ENCODE measurements around the gene AFAP1.

The AFAP1 gene

DNA sequence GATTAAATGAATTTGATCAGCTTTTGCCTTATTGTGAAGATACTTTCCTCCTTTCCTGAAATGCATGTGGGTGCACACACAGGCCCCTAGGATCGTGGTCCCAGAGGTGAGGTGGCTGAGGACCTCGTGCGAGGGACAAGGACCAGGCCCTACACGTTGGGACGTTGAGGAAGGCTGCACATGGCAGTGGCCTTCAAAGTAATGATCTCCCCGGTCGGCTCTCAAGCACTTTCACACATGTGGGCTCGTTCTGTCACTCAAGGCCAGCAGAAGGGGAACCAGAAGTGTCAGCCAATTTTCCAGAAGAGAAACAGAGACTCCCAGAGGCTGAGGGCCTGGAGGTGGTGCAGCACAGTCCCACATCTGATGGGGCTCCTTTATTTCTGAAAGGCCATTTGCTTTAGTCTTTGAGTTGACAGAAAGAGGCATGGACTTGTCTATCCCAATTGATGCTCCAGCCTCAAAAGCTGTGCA is 196.8 kb downstream of the AFAP1 start:
- TF ChIP-seq, protein P1, sequence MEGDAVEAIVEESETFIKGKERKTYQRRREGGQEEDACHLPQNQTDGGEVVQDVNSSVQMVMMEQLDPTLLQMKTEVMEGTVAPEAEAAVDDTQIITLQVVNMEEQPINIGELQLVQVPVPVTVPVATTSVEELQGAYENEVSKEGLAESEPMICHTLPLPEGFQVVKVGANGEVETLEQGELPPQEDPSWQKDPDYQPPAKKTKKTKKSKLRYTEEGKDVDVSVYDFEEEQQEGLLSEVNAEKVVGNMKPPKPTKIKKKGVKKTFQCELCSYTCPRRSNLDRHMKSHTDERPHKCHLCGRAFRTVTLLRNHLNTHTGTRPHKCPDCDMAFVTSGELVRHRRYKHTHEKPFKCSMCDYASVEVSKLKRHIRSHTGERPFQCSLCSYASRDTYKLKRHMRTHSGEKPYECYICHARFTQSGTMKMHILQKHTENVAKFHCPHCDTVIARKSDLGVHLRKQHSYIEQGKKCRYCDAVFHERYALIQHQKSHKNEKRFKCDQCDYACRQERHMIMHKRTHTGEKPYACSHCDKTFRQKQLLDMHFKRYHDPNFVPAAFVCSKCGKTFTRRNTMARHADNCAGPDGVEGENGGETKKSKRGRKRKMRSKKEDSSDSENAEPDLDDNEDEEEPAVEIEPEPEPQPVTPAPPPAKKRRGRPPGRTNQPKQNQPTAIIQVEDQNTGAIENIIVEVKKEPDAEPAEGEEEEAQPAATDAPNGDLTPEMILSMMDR (IDR thresholded peaks at IDR 0.05; ENCODE audit: low read depth, low read length) = no peak
- DNase-seq = no peak
- no peaks in the 10 kb centered on the region for H3K4me1 ChIP-seq
- H3K4me3 ChIP-seq (ENCODE audit: low read depth, low read length) = no peak overlapping the region
- H3K9me3 ChIP-seq = no peaks in the 10 kb centered on the region
- H3K36me3 ChIP-seq = no peaks in the 10 kb centered on the region
- no peaks in the 10 kb centered on the region for H3K27me3 ChIP-seq

DNA sequence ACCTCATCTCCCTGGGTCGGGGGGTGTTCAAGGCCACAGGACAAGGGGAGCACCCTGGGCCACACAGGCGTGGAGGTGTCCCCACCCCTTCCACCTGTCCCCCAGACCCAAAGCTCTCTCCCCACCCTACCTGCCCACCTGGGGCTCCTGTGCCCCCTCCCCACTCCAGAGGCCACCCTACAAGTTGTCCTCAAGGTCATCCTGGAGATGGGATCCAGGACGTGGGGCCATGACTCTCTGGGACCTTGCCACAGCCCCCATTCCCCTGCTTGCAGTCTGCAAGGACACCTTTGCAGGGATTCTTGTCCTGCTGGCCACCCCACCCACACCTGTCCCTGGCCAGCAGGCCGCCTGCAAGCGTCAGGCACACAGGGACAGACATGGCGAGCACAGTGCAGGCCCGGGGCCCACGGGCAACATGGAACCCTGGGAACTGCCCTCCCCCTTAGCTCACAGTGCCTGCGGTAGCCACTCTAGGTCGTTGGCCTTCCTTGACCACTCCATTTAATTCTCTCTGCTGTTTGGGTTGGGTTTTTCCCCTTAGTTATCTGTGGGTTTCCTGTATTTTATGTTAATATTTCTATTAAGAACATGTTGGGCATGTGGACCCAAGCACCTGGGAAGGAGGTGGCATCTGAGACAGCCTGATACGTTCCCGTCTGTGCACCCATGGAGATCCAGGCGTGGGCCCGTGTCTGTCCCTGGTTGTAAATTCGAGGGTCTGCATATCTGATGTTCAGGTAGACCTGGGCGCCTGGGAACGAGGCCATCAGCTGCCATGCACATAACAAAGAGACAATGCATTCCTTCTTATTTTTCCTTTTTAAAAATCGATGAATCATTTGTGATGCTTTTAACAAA is 197.5 kb downstream of the AFAP1 start:
- Histone ChIP-seq H3K27me3 (no peaks in the 10 kb centered on the region), H3K36me3 (no peaks in the 10 kb centered on the region), H3K4me3 (ENCODE audit: low read depth, low read length) (no peak overlapping the region), H3K9me3 (no peaks in the 10 kb centered on the region), H3K4me1 (no peaks in the 10 kb centered on the region)
- TF ChIP-seq, protein P1 (IDR thresholded peaks at IDR 0.05; ENCODE audit: low read depth, low read length) = no peak
- DNase-seq = no peak

DNA sequence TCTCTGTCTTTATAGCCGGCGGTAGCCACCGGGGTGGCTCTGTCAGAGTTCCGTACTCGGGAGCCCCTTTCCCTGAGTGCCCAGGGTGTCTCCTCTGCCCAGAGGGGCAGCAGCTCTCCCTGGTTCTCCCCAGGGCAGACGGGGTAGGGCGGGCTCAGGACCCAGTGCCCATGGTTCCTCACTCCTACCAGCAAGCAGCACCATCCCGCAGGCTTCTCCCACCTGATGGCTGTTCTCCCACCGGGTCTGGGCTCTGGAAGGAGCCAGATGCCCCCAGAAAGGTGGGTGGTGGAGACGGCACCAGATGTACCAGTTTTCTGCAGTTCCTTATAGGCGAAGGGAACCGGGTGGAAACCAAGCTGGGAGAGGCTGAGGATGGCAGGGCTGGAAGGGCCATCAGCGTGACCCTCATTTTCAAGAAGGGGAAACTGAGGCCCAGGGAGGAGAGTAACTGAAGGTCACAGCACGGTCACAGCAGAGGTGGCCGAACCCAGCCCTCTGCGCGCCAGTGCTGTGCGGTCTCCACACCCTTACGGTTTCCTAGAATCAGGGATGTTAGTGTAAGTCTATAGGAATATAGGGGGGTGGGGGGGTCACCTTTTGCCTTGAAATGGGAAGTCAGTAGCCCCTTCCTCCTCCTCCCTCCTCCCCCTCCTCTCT is 198.7 kb downstream of the AFAP1 start:
- Histone ChIP-seq H3K9me3 (no peaks in the 10 kb centered on the region), H3K27me3 (no peaks in the 10 kb centered on the region), H3K4me1 (no peaks in the 10 kb centered on the region), H3K4me3 (ENCODE audit: low read depth, low read length) (no peak overlapping the region), H3K36me3 (no peaks in the 10 kb centered on the region)
- no peak for DNase-seq
- TF ChIP-seq, protein P1 (IDR thresholded peaks at IDR 0.05; ENCODE audit: low read depth, low read length) = no peak

DNA sequence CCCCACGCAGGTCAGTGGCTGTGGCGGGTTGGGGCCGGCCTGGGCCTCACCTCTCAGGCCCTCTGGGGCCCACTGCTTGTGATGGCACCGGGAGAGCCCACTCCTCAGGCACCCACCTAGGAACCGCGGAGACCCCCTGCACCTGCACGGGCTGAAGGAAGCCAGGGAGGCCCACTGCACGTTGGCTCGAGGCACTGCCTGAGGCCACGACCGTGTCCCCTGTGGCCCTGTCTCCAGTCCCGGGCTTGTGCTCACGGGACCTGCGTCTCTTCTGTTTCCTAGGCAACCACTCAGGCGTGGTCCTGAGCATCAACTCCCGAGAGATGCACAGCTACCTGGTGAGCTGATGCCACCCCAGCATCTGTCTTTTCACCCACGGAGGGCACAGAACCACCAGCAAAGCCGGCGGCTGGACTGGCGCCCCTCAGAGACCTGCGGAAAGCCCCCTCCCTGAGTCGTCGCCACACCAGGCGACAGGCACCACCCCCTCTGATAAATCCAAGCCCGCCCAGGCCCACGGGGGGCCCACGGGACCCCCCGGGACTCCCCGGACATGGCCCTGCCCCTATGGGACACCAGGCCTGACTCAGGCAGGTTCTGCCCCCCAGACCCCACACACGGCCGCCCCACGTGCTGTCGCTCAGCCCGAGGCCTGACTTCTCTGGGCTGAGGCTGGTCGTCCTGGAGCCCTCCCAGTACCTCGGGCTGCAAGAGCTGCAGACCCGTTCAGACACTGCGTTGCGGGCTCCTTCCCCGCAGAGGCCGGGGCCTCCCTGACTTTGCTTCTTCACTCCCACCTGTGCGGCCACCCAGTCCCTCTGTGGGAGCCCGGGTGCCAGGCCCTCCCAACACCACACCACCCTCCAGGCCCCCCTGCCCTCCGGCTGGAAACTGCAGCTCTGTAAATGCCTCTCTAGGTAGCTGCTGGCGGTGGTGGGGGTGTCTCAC is 199.5 kb downstream of the AFAP1 start:
- H3K36me3 ChIP-seq = no peaks in the 10 kb centered on the region
- H3K27me3 ChIP-seq = no peaks in the 10 kb centered on the region
- H3K9me3 ChIP-seq = no peaks in the 10 kb centered on the region
- DNase-seq = no peak
- no peak overlapping the region for H3K4me3 ChIP-seq (ENCODE audit: low read depth, low read length)
- TF ChIP-seq, protein P1 (IDR thresholded peaks at IDR 0.05; ENCODE audit: low read depth, low read length) = no peak
- H3K4me1 ChIP-seq = no peaks in the 10 kb centered on the region

DNA sequence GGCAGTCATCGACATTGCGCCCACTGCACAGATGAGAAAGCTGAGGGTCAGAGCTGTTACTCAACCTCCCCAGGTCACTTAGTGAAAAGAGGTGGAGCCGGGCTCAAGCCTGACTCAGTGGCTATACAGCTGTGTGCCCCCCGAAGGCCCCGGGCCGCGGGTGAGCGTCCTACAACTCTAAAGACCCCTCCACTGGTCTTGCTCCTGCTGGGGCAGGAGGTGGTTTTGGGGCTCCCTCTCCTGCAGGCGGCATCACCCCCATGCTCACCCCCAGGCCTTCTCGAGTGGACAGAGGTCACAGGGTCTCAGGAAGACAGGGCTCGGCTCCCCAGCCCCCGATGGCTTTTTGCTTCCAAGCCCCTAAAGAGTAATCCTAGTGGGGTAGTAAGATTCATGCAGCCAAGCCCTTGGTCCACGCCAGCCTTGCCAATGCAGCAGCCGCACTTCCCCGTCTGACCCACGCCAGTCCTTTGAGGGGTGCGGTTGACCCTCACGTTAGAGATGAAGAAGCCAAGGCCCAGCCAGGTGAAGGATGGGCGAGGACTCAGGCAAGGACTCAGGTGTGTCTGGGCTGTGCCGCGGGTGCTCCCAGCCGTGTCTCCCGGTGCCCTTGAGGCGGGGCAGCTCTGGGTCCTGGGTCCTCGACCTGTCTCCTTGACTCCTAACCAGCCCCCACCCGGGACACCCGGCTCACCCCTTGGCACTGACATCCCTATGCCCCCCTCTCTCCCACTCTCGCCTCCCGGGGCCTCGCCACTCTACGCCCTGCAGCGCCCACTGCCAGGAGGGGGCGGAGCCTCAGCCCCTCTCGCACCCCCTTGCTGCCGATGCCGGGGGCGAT is 200.4 kb downstream of the AFAP1 start:
- Histone ChIP-seq H3K4me1 (no peaks in the 10 kb centered on the region), H3K9me3 (no peaks in the 10 kb centered on the region), H3K36me3 (no peaks in the 10 kb centered on the region), H3K4me3 (ENCODE audit: low read depth, low read length) (no peak overlapping the region), H3K27me3 (no peaks in the 10 kb centered on the region)
- DNase-seq = no peak
- TF ChIP-seq, protein P1 (IDR thresholded peaks at IDR 0.05; ENCODE audit: low read depth, low read length) = no peak

All from BE2C (cell line).